HepG2 (cell line): ENCODE results near the gene LRRC45. TPM values are rescaled to one million over a fixed set of nuclear protein-coding genes. Genes with fewer than 3 reads are reported as not detected.

Experiments used
- FOXK1 ChIP-seq: sonication (generic); formaldehyde crosslinking; IDR thresholded peaks from 2 replicates; pipeline ENCODE4 v1.4.0; 2020; ENCODE audit warnings: low read depth, missing genetic modification reagents, borderline replicate concordance
- ISL2 ChIP-seq: sonication (generic); formaldehyde crosslinking; IDR thresholded peaks from 2 replicates; pipeline ENCODE4 v1.5.0; 2020; ENCODE audit warnings: missing genetic modification reagents
- JUN ChIP-seq: sonication (generic); formaldehyde crosslinking; IDR thresholded peaks from 2 replicates; pipeline ENCODE4 v1.4.0; 2020; ENCODE audit warnings: mild to moderate bottlenecking, missing genetic modification reagents
- MXD3 ChIP-seq: IDR thresholded peaks from 2 replicates; pipeline ENCODE4 v1.6.1; 2016; ENCODE audit warnings: mild to moderate bottlenecking, missing biosample characterization, missing genetic modification reagents
- NFKBIZ ChIP-seq: IDR thresholded peaks from 2 replicates; pipeline ENCODE4 v1.6.1; 2018; ENCODE audit warnings: missing genetic modification reagents, missing compliant biosample characterization
- PCBP2 ChIP-seq: fragments of 200-400 bp; formaldehyde crosslinking; optimal IDR thresholded peaks from 2 replicates; pipeline ENCODE3; 2018; ENCODE audit warnings: low read length, low read depth; ENCODE audit not compliant: poor library complexity, severe bottlenecking
- SMAD1 ChIP-seq: sonication (generic); formaldehyde crosslinking; IDR thresholded peaks from 2 replicates; pipeline ENCODE4 v1.4.0; 2020; ENCODE audit warnings: missing genetic modification reagents, low read depth, mild to moderate bottlenecking, borderline replicate concordance
- TOPORS ChIP-seq: sonication (generic); formaldehyde crosslinking; IDR thresholded peaks from 2 replicates; pipeline ENCODE4 v1.8.0; 2023; ENCODE audit warnings: mild to moderate bottlenecking, missing genetic modification reagents
- ZBED4 ChIP-seq: sonication (generic); formaldehyde crosslinking; IDR thresholded peaks from 2 replicates; pipeline ENCODE4 v1.4.0; 2020; ENCODE audit warnings: missing genetic modification reagents, borderline replicate concordance
- ZNF383 ChIP-seq: sonication (generic); formaldehyde crosslinking; IDR thresholded peaks from 2 replicates; pipeline ENCODE4 v1.4.0; 2020; ENCODE audit warnings: missing genetic modification reagents, mild to moderate bottlenecking, borderline replicate concordance
- ZNF570 ChIP-seq: sonication (generic); formaldehyde crosslinking; IDR thresholded peaks from 2 replicates; pipeline ENCODE4 v1.4.0; 2020; ENCODE audit warnings: mild to moderate bottlenecking, missing genetic modification reagents, borderline replicate concordance
- ZSCAN25 ChIP-seq: sonication (generic); formaldehyde crosslinking; IDR thresholded peaks from 2 replicates; pipeline ENCODE4 v1.8.0; 2022; ENCODE audit warnings: mild to moderate bottlenecking, missing genetic modification reagents
- ZSCAN30 ChIP-seq: sonication (generic); formaldehyde crosslinking; IDR thresholded peaks from 2 replicates; pipeline ENCODE4 v1.5.0; 2020; ENCODE audit warnings: mild to moderate bottlenecking, missing genetic modification reagents
- polyA plus RNA-seq, 8 experiments: library from polyadenylated mRNA; depleted of rRNA in 3 of 8; stranded (reverse) in 7 of 8; unstranded in 1 of 8; fragments of >200 nt; fragmentation: Illumina TruSeq in 4 of 8; extraction: Trizol in 4 of 8; gene quantifications; 2 replicates each; pipeline versions ENCODE4 v1.2.1 to v1.2.3, GENCODE V29; 2011 to 2016; ENCODE audit warnings: low read depth in 4 of 8, missing spikeins in 1 of 8, mixed read lengths in 1 of 8; ENCODE audit not compliant: insufficient read depth in 1 of 8
- total RNA-seq, 5 experiments: library from RNA; depleted of rRNA; stranded (reverse); fragments of >200 nt; fragmentation: Illumina TruSeq; extraction: Trizol; gene quantifications; 2 replicates each; pipeline ENCODE4 v1.2.3, GENCODE V29; 2016; ENCODE audit warnings: low read depth in 1 of 5
- TF ChIP-seq, protein P1 (sequence below): sonication (generic); formaldehyde crosslinking; conservative IDR thresholded peaks from 2 replicates; pipeline ENCODE4 v1.8.0; 2022; ENCODE audit warnings: low read depth, missing genetic modification reagents
- TF ChIP-seq, protein P2 (sequence below): sonication (generic); formaldehyde crosslinking; IDR thresholded peaks from 2 replicates; pipeline ENCODE4 v1.5.1; 2020; ENCODE audit warnings: mild to moderate bottlenecking, missing genetic modification reagents, borderline replicate concordance
- TF ChIP-seq, protein P3 (sequence below): sonication (generic); formaldehyde crosslinking; IDR thresholded peaks from 2 replicates; pipeline ENCODE4 v1.4.0; 2020; ENCODE audit warnings: missing genetic modification reagents
- TF ChIP-seq, protein P4 (sequence below): sonication (generic); formaldehyde crosslinking; IDR thresholded peaks from 2 replicates; pipeline ENCODE4 v1.4.0; 2020; ENCODE audit warnings: missing genetic modification reagents

The LRRC45 gene
- total and polyA plus RNA-seq, 2 of the 13 experiments (the other 11 are each of a cell fraction or from before 2014, with no cell fraction given) = 11.6 to 48.1 TPM

GRCh38 chr17:81995463-81996231 is 27.5 kb upstream of the LRRC45 start (continued):
- TF ChIP-seq, protein P1, sequence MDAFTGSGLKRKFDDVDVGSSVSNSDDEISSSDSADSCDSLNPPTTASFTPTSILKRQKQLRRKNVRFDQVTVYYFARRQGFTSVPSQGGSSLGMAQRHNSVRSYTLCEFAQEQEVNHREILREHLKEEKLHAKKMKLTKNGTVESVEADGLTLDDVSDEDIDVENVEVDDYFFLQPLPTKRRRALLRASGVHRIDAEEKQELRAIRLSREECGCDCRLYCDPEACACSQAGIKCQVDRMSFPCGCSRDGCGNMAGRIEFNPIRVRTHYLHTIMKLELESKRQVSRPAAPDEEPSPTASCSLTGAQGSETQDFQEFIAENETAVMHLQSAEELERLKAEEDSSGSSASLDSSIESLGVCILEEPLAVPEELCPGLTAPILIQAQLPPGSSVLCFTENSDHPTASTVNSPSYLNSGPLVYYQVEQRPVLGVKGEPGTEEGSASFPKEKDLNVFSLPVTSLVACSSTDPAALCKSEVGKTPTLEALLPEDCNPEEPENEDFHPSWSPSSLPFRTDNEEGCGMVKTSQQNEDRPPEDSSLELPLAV (CRISPR knock-in tag) = no peak
- TF ChIP-seq SMAD1 (CRISPR knock-in tag) (peak; percentile 86; the same call in 1 of the 2 replicates), PCBP2 (no peak), MXD3 (CRISPR knock-in tag) (peak; percentile 31; the same call in 1 of the 2 replicates), TOPORS (CRISPR knock-in tag) (no peak; the same call in 1 of the 2 replicates), ISL2 (CRISPR knock-in tag) (no peak; the same call in 1 of the 2 replicates), ZSCAN30 (no peak; the same call in 1 of the 2 replicates), JUN (peak; percentile 16; the same call in 1 of the 2 replicates), ZBED4 (CRISPR knock-in tag) (no peak; the same call in none of the 2 replicates), ZNF383 (CRISPR knock-in tag) (no peak), FOXK1 (CRISPR knock-in tag) (0 out of 2 replicates have a peak, but pooled peaks have one; percentile 10), NFKBIZ (CRISPR knock-in tag) (no peak), ZNF570 (CRISPR knock-in tag) (no peak), ZSCAN25 (CRISPR knock-in tag) (0 out of 2 replicates have a peak, but pooled peaks have one; percentile 44)
- TF ChIP-seq, protein P2, sequence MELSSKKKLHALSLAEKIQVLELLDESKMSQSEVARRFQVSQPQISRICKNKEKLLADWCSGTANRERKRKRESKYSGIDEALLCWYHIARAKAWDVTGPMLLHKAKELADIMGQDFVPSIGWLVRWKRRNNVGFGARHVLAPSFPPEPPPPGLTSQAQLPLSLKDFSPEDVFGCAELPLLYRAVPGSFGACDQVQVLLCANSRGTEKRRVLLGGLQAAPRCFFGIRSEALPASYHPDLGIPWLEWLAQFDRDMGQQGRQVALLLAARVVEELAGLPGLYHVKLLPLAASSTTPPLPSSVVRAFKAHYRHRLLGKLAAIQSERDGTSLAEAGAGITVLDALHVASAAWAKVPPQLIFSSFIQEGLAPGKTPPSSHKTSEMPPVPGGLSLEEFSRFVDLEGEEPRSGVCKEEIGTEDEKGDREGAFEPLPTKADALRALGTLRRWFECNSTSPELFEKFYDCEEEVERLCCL (CRISPR knock-in tag) = peak; percentile 20; the same call in 1 of the 2 replicates
- TF ChIP-seq, protein P3, sequence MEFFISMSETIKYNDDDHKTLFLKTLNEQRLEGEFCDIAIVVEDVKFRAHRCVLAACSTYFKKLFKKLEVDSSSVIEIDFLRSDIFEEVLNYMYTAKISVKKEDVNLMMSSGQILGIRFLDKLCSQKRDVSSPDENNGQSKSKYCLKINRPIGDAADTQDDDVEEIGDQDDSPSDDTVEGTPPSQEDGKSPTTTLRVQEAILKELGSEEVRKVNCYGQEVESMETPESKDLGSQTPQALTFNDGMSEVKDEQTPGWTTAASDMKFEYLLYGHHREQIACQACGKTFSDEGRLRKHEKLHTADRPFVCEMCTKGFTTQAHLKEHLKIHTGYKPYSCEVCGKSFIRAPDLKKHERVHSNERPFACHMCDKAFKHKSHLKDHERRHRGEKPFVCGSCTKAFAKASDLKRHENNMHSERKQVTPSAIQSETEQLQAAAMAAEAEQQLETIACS (CRISPR knock-in tag) = no peak
- TF ChIP-seq, protein P4, sequence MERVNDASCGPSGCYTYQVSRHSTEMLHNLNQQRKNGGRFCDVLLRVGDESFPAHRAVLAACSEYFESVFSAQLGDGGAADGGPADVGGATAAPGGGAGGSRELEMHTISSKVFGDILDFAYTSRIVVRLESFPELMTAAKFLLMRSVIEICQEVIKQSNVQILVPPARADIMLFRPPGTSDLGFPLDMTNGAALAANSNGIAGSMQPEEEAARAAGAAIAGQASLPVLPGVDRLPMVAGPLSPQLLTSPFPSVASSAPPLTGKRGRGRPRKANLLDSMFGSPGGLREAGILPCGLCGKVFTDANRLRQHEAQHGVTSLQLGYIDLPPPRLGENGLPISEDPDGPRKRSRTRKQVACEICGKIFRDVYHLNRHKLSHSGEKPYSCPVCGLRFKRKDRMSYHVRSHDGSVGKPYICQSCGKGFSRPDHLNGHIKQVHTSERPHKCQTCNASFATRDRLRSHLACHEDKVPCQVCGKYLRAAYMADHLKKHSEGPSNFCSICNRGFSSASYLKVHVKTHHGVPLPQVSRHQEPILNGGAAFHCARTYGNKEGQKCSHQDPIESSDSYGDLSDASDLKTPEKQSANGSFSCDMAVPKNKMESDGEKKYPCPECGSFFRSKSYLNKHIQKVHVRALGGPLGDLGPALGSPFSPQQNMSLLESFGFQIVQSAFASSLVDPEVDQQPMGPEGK (CRISPR knock-in tag) = peak; percentile 66
